ENCODE results near the gene EBF3.

GRCh38 chr10:129788215-129788614, 175.9 kb downstream of the EBF3 start:
- no peak for TF ChIP-seq CTCF (IDR thresholded peaks at IDR 0.05)
- TF ChIP-seq POLR2A (IDR thresholded peaks at IDR 0.05), result no peak
- TF ChIP-seq POLR2AphosphoS5 (IDR thresholded peaks at IDR 0.05), result no peak

Measured in suprapubic skin (tissue), 4 donors.